GM21515 (cell line): ENCODE measurements around the gene LMF1.
"Not testable (repeated sequence)": the region's sequence is repeated elsewhere in the genome, so short reads cannot be mapped to it uniquely, and the experiment has no call there.

ENCODE experiments used
- ATAC-seq: cut with Tn5 transposase; IDR thresholded peaks from one replicate; pipeline ENCODE4 v1.9.1; 2021; ENCODE audit not compliant: unreplicated experiment

The LMF1 gene

GRCh38 chr16:886084-886543 is 84.7 kb downstream of the LMF1 start:
- no peak for ATAC-seq

- no peak for ATAC-seq
Measured at GRCh38 chr16:885391-885790, 85.4 kb downstream of the LMF1 start.

- ATAC-seq: no peak
Measured at GRCh38 chr16:884232-884631, 86.6 kb downstream of the LMF1 start.

DNA sequence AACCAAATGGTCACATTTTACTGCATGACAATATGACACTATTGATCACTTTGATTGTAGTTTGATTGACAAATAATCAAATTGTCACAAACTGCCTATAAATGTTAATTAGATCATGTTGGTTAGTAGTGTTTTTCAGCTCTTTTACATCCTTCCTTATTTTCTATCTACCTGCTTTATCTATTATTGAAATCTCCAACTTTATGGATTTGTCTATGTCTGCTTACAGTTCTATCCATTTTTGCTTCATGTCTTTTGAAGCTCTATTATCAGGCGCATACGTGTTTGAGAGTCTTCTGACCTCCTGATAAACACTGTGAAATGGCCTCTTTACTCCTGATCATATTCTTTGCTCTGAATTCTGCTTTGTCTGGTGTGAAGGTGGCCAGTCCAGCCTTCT is 87.0 kb downstream of the LMF1 start:
- ATAC-seq: no peak

DNA sequence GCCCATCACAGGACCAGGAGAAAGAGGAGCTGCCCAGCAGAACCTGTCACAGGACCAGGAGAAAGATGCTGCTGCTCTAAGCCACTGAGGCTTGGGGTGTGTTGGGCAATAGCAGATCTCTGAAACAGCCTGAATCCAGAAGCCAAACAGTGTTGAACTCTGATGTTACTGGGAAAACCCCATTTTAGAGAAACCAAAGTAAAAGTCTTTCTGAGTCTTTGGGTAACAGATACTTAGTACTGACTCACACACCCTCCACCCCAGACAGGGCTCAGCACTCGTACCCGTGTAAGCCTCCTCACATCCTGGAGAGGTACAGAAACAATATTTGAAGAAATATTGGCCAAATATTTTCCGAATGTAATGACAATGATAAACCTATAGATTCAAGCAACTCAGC is 87.4 kb downstream of the LMF1 start:
- no peak for ATAC-seq

DNA sequence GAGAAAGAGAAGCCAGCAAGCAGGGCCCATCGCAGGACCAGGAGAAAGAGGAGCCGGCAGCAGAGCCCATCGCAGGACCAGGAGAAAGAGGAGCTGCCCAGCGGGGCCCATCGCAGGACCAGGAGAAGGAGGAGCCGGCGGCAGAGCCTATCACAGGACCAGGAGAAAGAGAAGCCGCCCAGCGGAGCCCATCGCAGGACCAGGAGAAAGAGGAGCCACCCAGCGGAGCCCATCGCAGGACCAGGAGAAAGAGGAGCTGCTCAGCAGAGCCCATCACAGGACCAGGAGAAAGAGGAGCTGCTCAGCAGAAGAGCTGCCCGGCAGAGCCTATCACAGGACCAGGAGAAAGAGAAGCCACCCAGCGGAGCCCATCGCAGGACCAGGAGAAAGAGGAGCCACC is 88.1 kb downstream of the LMF1 start:
- not testable (repeated sequence) for ATAC-seq

DNA sequence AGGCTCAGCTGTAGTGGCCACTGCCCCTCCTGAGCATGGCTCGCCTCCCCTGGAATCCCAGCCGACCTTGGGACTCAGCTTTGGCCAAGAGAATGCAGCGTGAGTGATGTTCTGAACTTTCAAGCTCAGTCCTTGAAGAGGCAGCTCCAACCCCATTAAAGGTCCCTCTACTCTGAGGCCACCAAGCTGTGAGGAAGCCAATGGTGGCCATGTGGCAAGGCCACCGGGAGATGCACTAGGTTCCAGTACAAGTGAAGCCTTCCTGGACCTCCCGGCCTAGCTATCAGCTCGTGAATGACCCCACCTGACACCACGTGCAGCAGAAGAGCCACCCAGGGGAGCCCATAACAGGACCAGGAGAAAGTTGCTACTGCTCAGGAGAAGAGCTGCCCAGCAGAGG is 88.5 kb downstream of the LMF1 start:
- no peak for ATAC-seq

- no peak for ATAC-seq
Measured at GRCh38 chr16:881219-882097, 89.3 kb downstream of the LMF1 start.

GRCh38 chr16:880471-881171 is 90.2 kb downstream of the LMF1 start:
- no peak for ATAC-seq

GRCh38 chr16:879986-880385 is 90.8 kb downstream of the LMF1 start:
- no peak for ATAC-seq

- no peak for ATAC-seq
Measured at GRCh38 chr16:879461-879861, 91.3 kb downstream of the LMF1 start.

DNA sequence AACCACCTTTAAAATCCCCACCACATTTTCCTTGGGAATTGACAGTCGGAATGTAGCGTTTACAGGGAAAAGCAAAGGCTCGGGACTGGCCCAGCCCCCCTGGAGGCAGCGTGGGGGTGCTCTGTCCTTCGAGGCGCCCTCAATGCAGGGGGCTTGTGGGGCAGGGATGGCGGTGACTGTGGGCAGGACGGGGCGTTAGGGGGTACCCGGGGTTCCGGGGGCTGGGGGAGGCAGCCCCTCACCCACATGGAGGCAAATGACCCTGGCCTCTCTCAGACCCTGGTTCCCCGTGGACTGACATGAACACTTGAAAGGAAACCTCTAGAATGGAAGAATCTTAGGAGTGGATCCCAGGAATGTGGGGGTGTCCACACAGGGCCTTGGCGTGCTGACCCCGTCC is 91.9 kb downstream of the LMF1 start:
- no peak for ATAC-seq

GRCh38 chr16:878072-878784 is 92.6 kb downstream of the LMF1 start:
- ATAC-seq: no peak

GRCh38 chr16:877242-878071 is 93.3 kb downstream of the LMF1 start:
- ATAC-seq: no peak

GRCh38 chr16:876523-877241 is 94.1 kb downstream of the LMF1 start:
- no peak for ATAC-seq

GRCh38 chr16:876041-876335 is 94.8 kb downstream of the LMF1 start:
- ATAC-seq: no peak

DNA sequence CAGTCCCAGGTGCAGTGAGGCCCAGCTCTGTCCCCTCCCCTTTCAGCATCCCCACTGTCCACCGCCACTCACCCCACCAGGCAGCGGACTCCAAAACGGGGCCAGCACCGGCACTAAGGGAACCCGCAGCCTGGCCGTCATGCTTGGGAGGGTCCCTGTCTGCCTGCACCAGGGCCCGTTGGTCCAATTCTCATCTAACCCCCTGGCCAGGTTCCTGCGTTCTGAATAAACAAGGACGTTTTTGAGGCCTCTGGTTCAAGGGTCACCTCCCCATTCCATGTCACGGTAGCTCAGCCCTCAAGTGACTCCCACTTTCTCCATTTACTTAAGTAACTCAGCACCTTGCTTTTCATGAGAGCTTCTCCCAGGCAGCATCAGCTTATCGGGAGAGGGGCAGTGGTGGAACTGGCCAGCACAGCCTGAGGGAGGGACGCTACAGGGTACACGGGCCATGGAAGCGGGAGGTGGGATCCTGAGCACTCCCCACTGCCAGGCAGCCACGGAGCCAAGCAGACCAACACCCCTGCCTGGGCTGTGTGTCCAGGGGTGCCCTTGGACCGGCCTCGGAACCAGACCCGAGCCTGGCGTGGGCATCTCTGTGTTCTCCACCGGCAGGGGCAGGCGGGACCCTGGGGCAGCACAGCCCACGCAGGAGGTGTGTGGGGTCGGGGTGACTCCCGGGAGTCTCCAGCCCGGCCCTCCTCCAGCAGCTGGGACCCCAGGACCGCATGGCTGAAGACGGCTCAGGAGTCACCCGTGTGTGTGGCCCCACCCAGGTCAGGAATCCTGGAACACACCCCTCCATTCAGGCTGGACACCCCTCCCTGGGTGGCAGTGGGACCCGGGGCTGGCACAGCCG is 95.4 kb downstream of the LMF1 start:
- ATAC-seq: no peak

DNA sequence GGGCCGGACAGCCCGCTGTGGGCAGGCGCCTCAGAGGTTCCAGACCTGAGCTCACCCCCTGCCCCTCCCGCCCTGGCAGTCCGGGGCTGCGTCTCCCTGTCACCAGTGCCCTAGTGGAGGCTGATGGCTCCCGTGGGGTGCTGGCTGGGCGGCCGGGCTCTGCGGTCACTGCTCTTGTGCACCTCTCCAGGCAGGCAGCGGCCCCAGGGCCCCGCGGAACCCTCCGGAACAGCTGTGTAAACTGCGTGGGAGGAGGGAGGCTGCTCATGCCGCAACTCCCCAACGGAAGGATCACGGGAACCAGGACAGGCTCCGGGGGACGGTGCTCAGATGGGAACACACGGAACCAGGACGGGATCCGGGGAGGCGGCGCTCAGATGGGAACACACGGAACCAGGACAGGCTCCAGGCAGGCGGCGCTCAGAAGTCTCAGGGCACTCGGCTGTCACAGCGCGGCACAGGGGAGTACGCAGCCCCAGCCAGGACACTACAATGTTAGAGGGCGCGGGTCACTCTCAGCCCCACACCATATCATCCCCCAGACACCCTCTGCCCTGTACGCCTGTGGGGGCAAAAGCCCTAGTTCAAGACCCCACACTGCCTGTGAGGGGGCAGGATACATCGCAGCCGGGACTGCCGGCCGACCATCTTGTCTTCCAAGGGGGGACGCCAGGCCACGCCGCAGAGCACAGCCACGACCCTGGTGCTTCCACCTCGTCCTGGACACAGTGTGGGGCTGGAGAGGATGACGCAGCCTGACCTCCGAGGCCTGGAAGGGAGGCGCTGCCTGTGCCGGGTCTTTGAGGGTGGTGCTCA is 96.2 kb downstream of the LMF1 start:
- ATAC-seq: no peak

DNA sequence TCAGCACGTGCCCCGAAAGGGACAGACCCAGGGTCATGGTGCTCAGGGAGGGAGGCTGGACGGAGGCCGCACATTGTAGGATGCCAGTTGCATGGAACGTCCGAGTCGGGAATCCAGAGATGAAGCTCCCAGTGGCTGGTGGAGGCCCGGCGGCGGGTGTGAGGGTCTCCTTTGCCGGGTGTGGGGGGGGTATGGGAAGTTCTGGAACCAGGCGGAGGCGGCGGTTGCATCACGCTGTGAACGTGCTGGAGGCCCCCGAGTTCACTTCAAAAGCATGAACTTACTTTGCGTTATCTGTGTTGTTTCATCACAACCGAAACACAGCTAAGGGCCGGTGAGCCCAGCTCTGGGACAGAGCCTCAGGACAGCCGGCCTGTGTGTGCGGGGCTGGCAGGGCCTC is 96.9 kb downstream of the LMF1 start:
- ATAC-seq: no peak
